Mesenchymal stem cell (in vitro differentiated cells and primary cell): Measurements from ENCODE around the gene ADGRL3.
"Not testable (repeated sequence)": the region's sequence is repeated elsewhere in the genome, so short reads cannot be mapped to it uniquely, and the experiment has no call there.

Source experiments
- DNase-seq: peaks from one replicate; pipeline ENCODE4 v3.0.0-alpha.2; 2013
- H2AFZ ChIP-seq: one replicate; pipeline ENCODE4 v1.6.1; 2013; ENCODE audit warnings: low read depth, mild to moderate bottlenecking, control low read depth, inconsistent platforms, low read length, moderate library complexity
- H2AK5ac ChIP-seq: 2 replicates; pipeline ENCODE4 v1.6.1; 2013; ENCODE audit warnings: low read length, moderate library complexity, mild to moderate bottlenecking, inconsistent platforms; ENCODE audit not compliant: severe bottlenecking
- H2BK120ac ChIP-seq: one replicate; pipeline ENCODE4 v1.6.1; 2013; ENCODE audit warnings: low read depth, mild to moderate bottlenecking, inconsistent platforms, low read length, moderate library complexity
- H2BK12ac ChIP-seq, 2 experiments: one replicate each; pipeline ENCODE4 v1.6.1; 2013; ENCODE audit warnings: inconsistent platforms in 2 of 2, low read length in 2 of 2, mild to moderate bottlenecking in 2 of 2, moderate library complexity in 2 of 2, control low read depth in 1 of 2
- H2BK15ac ChIP-seq: one replicate; pipeline ENCODE4 v1.6.1; 2013; ENCODE audit warnings: mild to moderate bottlenecking, low read depth, inconsistent platforms; ENCODE audit not compliant: poor library complexity, severe bottlenecking
- H2BK5ac ChIP-seq: 2 replicates; pipeline ENCODE4 v1.6.1; 2013; ENCODE audit warnings: low read depth, mild to moderate bottlenecking, low read length, control low read depth, inconsistent platforms; ENCODE audit not compliant: poor library complexity, severe bottlenecking
- H3K14ac ChIP-seq, 2 experiments: one replicate each; pipeline ENCODE4 v1.6.1; 2013; ENCODE audit warnings: inconsistent platforms in 2 of 2, low read length in 2 of 2, control low read depth in 1 of 2, mild to moderate bottlenecking in 1 of 2, moderate library complexity in 1 of 2
- H3K18ac ChIP-seq, 2 experiments: one replicate each; pipeline ENCODE4 v1.6.1; 2013; ENCODE audit warnings: inconsistent platforms in 2 of 2, low read length in 2 of 2, control low read depth in 1 of 2, low read depth in 1 of 2, mild to moderate bottlenecking in 1 of 2
- H3K23ac ChIP-seq, 2 experiments: one replicate each; pipeline ENCODE4 v1.6.1; 2013; ENCODE audit warnings: inconsistent platforms in 2 of 2, low read length in 2 of 2, mild to moderate bottlenecking in 2 of 2, moderate library complexity in 2 of 2, control low read depth in 1 of 2
- H3K27ac ChIP-seq: 2 replicates; pipeline ENCODE4 v1.5.1; 2013; ENCODE audit warnings: mild to moderate bottlenecking, moderate library complexity, low read length, control low read depth, inconsistent platforms; ENCODE audit not compliant: poor library complexity, severe bottlenecking
- H3K27me3 ChIP-seq, 2 experiments: 2 replicates each; pipeline versions ENCODE4 v1.6.1 to v1.7.0; 2013; ENCODE audit warnings: low read length in 2 of 2, mild to moderate bottlenecking in 2 of 2, moderate library complexity in 2 of 2, control low read depth in 1 of 2, inconsistent platforms in 1 of 2; ENCODE audit not compliant: control insufficient read depth in 1 of 2, insufficient read depth in 1 of 2
- H3K36me3 ChIP-seq, 2 experiments: 2 replicates each; pipeline versions ENCODE4 v1.6.1 to v1.7.0; 2013; ENCODE audit warnings: low read length in 2 of 2, control low read depth in 1 of 2, inconsistent platforms in 1 of 2, low read depth in 1 of 2, mild to moderate bottlenecking in 1 of 2; ENCODE audit not compliant: insufficient read depth in 2 of 2, control insufficient read depth in 1 of 2
- H3K4ac ChIP-seq, 2 experiments: one replicate each; pipeline ENCODE4 v1.6.1; 2013; ENCODE audit warnings: inconsistent platforms in 2 of 2, low read length in 2 of 2, mild to moderate bottlenecking in 2 of 2, moderate library complexity in 2 of 2, control low read depth in 1 of 2, low read depth in 1 of 2
- H3K4me1 ChIP-seq: 2 replicates; pipeline ENCODE4 v1.6.1; 2013; ENCODE audit warnings: low read depth, low read length, control low read depth; ENCODE audit not compliant: control insufficient read depth, insufficient read depth
- H3K4me2 ChIP-seq: 2 replicates; pipeline ENCODE4 v1.6.1; 2013; ENCODE audit warnings: low read length, mild to moderate bottlenecking, inconsistent platforms; ENCODE audit not compliant: poor library complexity, severe bottlenecking
- H3K4me3 ChIP-seq, 2 experiments: 2 replicates each; pipeline versions ENCODE4 v1.5.1 to v1.7.0; 2013; ENCODE audit warnings: low read length in 2 of 2, mild to moderate bottlenecking in 2 of 2, control low read depth in 1 of 2, low read depth in 1 of 2; ENCODE audit not compliant: insufficient read depth in 1 of 2
- H3K79me1 ChIP-seq: replicated peaks from 2 replicates; pipeline ENCODE4 v1.6.1; 2013; ENCODE audit warnings: mild to moderate bottlenecking, control low read depth, low read length, inconsistent platforms; ENCODE audit not compliant: poor library complexity, severe bottlenecking
- H3K9ac ChIP-seq: 2 replicates; pipeline ENCODE4 v1.7.0; 2013; ENCODE audit warnings: mild to moderate bottlenecking, low read length, moderate library complexity
- H3K9me3 ChIP-seq: 2 replicates; pipeline ENCODE4 v1.7.0; 2013; ENCODE audit warnings: mild to moderate bottlenecking, low read length; ENCODE audit not compliant: control insufficient read depth
- H4K8ac ChIP-seq: one replicate; pipeline ENCODE4 v1.6.1; 2013; ENCODE audit warnings: inconsistent platforms, mild to moderate bottlenecking, low read length, moderate library complexity
- H4K91ac ChIP-seq: one replicate; pipeline ENCODE4 v1.6.1; 2013; ENCODE audit warnings: mild to moderate bottlenecking, low read length, inconsistent platforms
- WGBS: methylation state at CpG from one replicate; pipeline ENCODE4 v1.1.7; 2013; ENCODE audit warnings: mixed read lengths; 5-methylcytosine and 5-hydroxymethylcytosine counted together

ADGRL3 gene

DNA sequence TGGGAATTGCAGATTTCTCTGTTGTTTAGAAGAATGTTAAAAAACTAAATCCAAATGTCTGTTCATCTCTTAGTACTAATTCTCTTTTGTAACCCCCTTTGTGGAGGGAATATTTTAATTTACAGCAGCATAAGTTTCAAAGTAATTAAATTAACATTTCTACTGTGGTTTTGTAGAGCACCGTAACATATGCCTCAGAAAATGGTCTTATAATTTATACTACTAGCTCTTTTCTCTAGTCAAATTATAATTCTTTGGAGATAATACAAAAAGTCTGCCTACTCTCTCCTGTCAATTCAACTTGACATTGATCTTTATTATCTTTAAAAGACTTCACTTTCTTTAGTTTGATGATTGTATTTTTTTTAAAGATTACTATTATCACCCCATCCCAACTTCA lies 759.0 kb downstream of the ADGRL3 start:
- H4K91ac ChIP-seq, result no peak overlapping the region
- no peak overlapping the region for H2AK5ac ChIP-seq
- H4K8ac ChIP-seq, result no peak overlapping the region
- no peak overlapping the region for H3K18ac ChIP-seq
- H3K23ac ChIP-seq, result no peak overlapping the region
- no peaks in the 10 kb centered on the region for H3K27me3 ChIP-seq
- no peak overlapping the region for H2BK12ac ChIP-seq
- H3K4me2 ChIP-seq, result no peak overlapping the region
- no peak overlapping the region for H2AFZ ChIP-seq
- no peaks in the 10 kb centered on the region for H3K36me3 ChIP-seq
- H2BK5ac ChIP-seq, result no peak overlapping the region
- H2BK120ac ChIP-seq, result no peak overlapping the region
- H3K27ac ChIP-seq, result no peak overlapping the region
- H2BK15ac ChIP-seq, result no peak overlapping the region
- no peak overlapping the region for H3K9ac ChIP-seq
- H3K4me3 ChIP-seq, result no peak overlapping the region
- H3K14ac ChIP-seq, result no peak overlapping the region
- no peaks in the 10 kb centered on the region for H3K4me1 ChIP-seq
- DNase-seq, result no peak
- WGBS, result no CpG with 5 or more reads among the region's 1 CpG
- H3K9me3 ChIP-seq, result peaks cover 5% of the 10 kb centered on the region
- no peak overlapping the region for H3K4ac ChIP-seq
- no peaks in the 10 kb centered on the region for H3K79me1 ChIP-seq

GRCh38 chr4:61984260-61984909 lies 784.3 kb downstream of the ADGRL3 start:
- Histone ChIP-seq H4K8ac (no peak overlapping the region), H2BK5ac (no peak overlapping the region), H3K23ac (no peak overlapping the region), H3K27ac (no peak overlapping the region), H3K4me1 (no peaks in the 10 kb centered on the region), H3K18ac (no peak overlapping the region), H2AK5ac (no peak overlapping the region), H3K9me3 (no peaks in the 10 kb centered on the region), H3K4me2 (no peak overlapping the region), H2BK12ac (peak overlapping the region in 1 of 2 experiments; percentile 52), H3K9ac (no peak overlapping the region), H2BK120ac (no peak overlapping the region), H3K4me3 (no peak overlapping the region), H2BK15ac (no peak overlapping the region), H3K14ac (no peak overlapping the region), H3K4ac (no peak overlapping the region), H3K79me1 (no peaks in the 10 kb centered on the region), H3K27me3 (no peaks in the 10 kb centered on the region), H2AFZ (no peak overlapping the region), H3K36me3 (no peaks in the 10 kb centered on the region), H4K91ac (no peak overlapping the region)
- no peak for DNase-seq
- 74% methylated on average over 4 of the region's 4 CpGs for WGBS

GRCh38 chr4:61985426-61985825 lies 785.3 kb downstream of the ADGRL3 start:
- 100% methylated on average over 3 of the region's 4 CpGs for WGBS
- H3K9ac ChIP-seq, result no peak overlapping the region

DNA sequence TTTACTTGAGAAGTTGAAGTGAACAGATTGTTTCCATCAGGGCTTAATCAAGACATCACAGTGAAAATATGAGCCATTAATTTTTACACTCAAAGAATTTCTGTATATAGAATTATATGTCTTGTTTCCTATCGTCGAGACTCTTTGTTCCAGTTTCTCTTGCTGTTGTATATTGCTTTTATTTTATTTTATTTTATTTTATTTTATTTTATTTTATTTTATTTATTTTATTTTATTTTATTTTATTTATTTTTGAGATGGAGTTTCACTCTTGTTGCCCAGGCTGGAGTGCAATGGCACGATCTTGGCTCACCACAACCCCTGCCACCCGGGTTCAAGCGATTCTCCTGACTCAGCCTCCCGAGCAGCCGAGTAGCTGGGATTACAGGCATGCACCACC lies 786.8 kb downstream of the ADGRL3 start:
- H4K91ac ChIP-seq, H3K18ac ChIP-seq, H3K4me3 ChIP-seq, H3K4me1 ChIP-seq, H4K8ac ChIP-seq, H3K36me3 ChIP-seq, DNase-seq, H3K27me3 ChIP-seq, H2BK5ac ChIP-seq, H3K4ac ChIP-seq, H2BK12ac ChIP-seq, H3K4me2 ChIP-seq, H3K79me1 ChIP-seq, H2AFZ ChIP-seq, H2BK120ac ChIP-seq, H3K9ac ChIP-seq, H2BK15ac ChIP-seq, H3K9me3 ChIP-seq, H2AK5ac ChIP-seq, H3K14ac ChIP-seq, H3K23ac ChIP-seq, H3K27ac ChIP-seq: not testable (repeated sequence)
- WGBS, result 95% methylated on average over 5 of the region's 7 CpGs

More at GRCh38 chr4:61985426-61985825, 785.3 kb downstream of the ADGRL3 start:
- H3K36me3 ChIP-seq, result no peaks in the 10 kb centered on the region
- H2AFZ ChIP-seq, result no peak overlapping the region
- no peak for DNase-seq
- no peak overlapping the region for H3K23ac ChIP-seq
- H3K4me3 ChIP-seq, result no peak overlapping the region
- H2AK5ac ChIP-seq, result no peak overlapping the region
- H2BK5ac ChIP-seq, result no peak overlapping the region
- no peaks in the 10 kb centered on the region for H3K4me1 ChIP-seq
- no peak overlapping the region for H3K4me2 ChIP-seq
- no peak overlapping the region for H3K4ac ChIP-seq
- no peak overlapping the region for H4K8ac ChIP-seq
- H3K18ac ChIP-seq, result no peak overlapping the region
- no peak overlapping the region for H2BK15ac ChIP-seq
- no peak overlapping the region for H4K91ac ChIP-seq
- no peaks in the 10 kb centered on the region for H3K27me3 ChIP-seq
- H2BK120ac ChIP-seq, result no peak overlapping the region
- H3K9me3 ChIP-seq, result no peaks in the 10 kb centered on the region
- H3K79me1 ChIP-seq, result no peaks in the 10 kb centered on the region
- no peak overlapping the region for H3K14ac ChIP-seq
- no peak overlapping the region for H2BK12ac ChIP-seq
- H3K27ac ChIP-seq, result no peak overlapping the region
